Stimulated activated CD4-positive, alpha-beta T cell treated with anti-CD3 and anti-CD28 coated beads, Interleukin-4, amount 100 ng/mL, for 24 hours (primary cell): Measurements from ENCODE around the gene SOX5.

Source experiments
- DNase-seq: peaks from one replicate; pipeline ENCODE4 v3.0.0-alpha.2; 2020

SOX5 gene

GRCh38 chr12:23949348-23950209 lies at the start of gene SOX5:
Gene SOX5 (minus strand): TSS chr12:23949670. CDS start chr12:23949601, 69 bp downstream.
- DNase-seq: no peak

DNA sequence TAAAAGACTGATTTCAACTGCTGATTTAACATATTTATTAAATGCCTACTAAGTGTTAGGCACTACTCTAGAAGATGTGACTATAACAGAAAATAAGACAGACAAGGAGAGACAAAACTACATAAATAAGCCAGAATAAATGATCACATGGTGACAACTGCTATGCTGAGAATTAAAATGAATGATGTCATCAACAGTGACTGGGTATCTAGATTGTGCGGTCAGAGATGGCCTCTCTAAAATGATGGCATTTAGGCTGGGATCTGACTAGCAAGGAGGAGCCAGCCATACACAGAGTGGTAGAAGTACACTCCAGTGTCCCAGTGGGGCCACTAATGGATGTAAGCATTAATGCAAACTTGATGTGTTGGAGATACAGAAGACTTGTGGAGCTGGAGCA lies 37.6 kb upstream of the SOX5 start:
- no peak for DNase-seq

GRCh38 chr12:23980826-23981225 lies 31.4 kb upstream of the SOX5 start:
- DNase-seq: no peak

GRCh38 chr12:23964812-23965211 lies 15.3 kb upstream of the SOX5 start:
- DNase-seq: no peak

- no peak for DNase-seq
Observed at GRCh38 chr12:23959826-23960225, 10.4 kb upstream of the SOX5 start.

GRCh38 chr12:23954332-23954731 lies 4.9 kb upstream of the SOX5 start:
- no peak for DNase-seq

- DNase-seq: no peak
Observed at GRCh38 chr12:23952071-23952470, 2.6 kb upstream of the SOX5 start.

GRCh38 chr12:23950775-23951451 lies 1.4 kb upstream of the SOX5 start:
- no peak for DNase-seq

DNA sequence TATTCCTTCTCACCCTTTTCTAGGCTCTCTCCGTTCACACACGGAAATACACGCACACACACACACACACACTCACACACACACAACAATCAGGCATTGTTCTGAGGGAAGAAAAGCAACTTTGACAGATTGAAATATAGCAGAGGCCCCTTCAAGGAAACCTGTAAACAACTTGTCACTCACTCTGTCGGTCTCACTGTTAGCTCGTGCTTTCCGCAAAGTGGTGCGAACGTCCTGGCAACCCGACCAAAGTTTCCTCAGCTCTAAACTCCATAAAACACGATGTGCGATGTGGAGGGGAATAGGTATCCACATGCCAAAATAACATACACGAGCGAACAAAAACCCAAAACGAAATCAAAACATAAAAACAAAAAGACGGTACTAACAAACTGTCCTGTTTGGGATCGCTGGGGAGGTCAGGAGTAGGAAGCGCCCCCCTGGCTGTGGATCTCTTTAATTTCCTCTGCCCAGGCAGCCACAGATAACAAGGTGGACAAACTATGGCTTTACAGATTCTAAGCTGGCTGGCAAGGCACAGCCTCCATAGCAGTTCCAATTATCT lies 822 bp upstream of the SOX5 start:
- DNase-seq: no peak

DNA sequence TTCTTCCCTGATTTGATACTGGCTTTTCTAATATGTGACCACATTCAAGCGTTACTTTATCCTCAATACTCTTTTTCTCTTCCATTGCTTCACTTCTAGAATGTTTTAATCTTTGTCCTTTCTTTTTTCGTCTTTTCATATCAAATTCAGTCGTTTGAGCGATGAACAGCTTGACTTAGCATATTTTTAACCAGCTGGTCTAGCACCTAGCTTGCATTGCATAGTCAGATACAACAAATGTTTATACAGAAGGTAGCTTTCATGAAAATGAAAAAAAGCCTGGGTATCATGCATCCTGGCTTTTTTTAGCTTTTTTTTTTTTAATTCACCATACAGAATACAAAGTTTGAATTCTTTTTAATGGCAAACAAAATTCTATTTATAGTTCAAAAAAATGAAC lies 1.2 kb downstream of the SOX5 start:
- DNase-seq: no peak

- DNase-seq: no peak
Observed at GRCh38 chr12:23947395-23947794, 2.1 kb downstream of the SOX5 start.

GRCh38 chr12:23945249-23945648 lies 4.2 kb downstream of the SOX5 start:
- DNase-seq: no peak

DNA sequence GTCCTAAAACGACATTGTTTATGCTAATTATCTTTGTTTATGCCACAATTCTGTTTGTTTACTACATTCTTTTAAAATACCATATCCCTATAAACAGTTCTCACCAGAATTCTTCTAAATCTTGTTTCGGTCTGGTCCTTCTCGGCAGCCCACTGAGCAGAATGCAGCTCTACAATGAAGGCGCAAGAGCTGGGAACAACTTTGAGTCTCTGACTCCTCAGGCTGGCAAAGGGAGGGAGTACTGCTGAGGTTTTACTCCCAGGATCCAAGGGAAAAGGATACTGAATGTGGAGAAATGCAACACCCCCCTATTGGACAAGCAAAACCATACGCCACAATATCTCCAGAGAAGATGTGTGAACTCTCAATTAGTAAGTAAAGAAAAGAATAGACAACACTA lies 5.4 kb downstream of the SOX5 start:
- no peak for DNase-seq

DNA sequence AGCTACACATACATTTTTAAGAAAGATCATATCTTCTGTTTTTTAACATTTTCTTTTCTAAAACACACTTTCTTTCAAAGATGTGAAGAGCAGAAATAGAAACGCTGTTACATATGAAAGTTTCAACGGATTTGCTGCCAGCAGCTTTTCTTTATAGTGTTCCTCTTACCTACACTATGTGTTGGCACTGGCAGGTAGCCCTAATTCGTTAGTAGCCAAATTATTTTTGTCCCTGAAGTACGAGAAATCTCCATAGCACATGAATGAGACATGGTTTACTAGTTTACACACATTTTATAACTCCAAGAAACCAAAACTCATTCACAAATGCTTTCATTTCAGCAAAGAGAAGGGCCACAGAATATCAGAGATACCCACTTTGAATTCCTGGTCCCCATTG lies 6.6 kb downstream of the SOX5 start:
- DNase-seq: no peak

DNA sequence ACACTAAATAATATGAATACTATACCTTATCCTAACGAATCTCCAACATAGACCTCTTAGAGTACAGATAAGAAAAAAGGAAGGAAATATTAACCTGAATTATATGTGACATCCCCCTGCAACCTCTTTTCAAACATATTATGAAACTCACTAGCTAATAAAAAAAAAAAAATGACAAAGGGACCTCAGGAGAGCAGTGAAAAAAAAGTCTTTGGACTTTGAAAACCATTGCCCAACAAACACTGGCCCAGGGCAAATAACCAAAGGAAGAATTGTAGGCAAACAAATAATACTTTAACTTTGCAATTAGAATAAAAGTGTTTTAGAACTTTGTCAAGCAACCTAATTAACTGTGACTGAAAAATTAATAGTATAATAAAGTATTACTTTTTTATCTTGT lies 7.7 kb downstream of the SOX5 start:
- DNase-seq: no peak

DNA sequence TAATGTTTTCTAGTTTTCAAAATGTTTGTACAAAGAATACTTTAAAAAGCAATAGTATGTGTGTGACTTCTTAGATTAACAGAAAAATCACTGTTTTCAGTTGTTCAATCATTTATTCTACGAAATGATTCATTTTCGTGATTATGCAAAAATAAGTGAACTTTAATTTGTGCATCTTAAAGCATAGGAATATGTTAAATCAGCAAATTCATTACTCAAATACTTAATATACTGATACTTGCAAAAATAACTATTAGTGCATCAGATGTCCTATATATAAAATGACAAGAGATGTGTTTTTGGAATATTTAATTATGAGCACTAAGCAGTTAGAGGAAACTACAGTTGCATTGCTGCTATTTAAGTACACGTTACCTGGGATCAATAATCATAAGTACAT lies 11.0 kb downstream of the SOX5 start:
- no peak for DNase-seq

GRCh38 chr12:23931176-23931575 lies 18.3 kb downstream of the SOX5 start:
- DNase-seq: no peak

DNA sequence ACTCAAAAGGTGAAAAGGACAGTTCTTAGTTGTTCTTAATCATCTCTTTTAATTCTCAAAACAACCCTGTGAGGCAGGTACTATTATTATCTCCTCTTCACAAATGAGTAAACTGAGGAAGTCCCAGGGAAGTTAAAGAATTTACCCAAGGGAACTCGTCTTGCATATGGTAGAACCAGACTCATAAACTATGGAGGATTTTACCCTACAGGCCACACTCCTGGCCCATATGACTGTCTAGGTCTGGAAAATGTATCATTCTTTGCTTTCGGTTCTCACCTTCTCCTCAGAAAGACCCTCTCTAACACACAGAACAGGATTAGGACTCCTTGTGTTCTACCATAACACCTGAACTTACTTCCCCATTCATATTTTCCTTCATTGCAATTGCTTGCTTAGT lies 18.9 kb downstream of the SOX5 start:
- no peak for DNase-seq

DNA sequence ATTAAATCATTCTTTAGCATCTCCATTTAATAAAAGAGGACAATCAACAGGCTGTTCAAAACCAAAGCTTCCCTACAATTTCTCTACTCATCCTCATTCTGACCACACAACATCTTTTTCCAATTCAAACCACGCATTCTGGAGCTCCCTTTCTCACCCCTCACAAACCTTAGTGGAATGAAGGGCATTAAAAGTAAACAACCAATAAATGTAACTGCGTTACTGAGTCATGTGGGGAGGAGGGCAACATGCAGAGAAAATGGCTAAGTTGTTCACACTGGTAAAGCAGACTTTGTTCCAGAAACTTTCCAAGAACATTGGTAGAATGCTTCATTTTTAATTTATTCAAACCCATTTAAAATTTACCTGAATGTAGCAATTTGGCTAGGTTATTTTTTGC lies 19.6 kb downstream of the SOX5 start:
- no peak for DNase-seq

DNA sequence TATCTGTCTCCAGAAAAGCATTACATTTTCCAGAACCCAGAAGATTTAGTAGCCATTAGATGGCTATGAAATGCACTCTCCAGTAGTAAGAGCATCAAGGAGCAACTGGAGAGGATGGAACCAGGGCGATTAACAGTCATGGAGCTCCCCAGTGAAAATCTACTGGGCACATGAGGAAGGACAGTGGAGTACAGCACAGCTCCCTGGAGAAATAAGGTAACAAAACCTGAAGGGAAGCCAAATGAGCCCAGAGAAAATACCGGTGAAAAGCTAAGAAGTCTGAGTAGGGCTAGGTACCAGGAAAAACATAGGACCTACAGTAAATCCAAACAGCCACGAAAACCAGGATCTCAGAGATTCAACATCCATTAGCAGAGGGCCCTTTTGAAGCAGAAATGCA lies 21.6 kb downstream of the SOX5 start:
- DNase-seq: no peak

GRCh38 chr12:23921099-23921856 lies 28.2 kb downstream of the SOX5 start:
- no peak for DNase-seq

DNA sequence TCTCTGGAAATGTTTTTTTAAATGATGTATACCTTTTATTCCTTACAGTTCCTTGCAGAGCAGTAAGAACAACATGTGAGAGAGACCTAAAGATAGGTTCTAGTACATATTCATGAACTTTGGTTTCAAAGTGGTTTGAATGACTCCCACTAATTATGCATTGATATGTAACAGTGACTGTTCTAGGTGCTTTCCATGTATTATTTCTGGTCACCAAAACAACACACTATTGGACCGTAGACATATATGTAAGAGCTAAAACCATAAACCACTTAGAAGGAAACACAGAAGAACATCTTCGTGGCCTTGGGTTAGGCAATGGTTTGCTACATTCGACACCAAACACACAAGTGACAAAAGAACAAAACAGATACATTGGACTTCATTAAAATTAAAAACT lies 37.9 kb downstream of the SOX5 start:
- no peak for DNase-seq

GRCh38 chr12:23909551-23909950 lies 39.9 kb downstream of the SOX5 start:
- no peak for DNase-seq
